GM19043 (cell line): ENCODE measurements around the gene KRT35.

Experiments used
- ATAC-seq: cut with Tn5 transposase; IDR thresholded peaks from one replicate; pipeline ENCODE4 v1.9.1; 2021; ENCODE audit warnings: low read depth; ENCODE audit not compliant: unreplicated experiment

KRT35 gene

DNA sequence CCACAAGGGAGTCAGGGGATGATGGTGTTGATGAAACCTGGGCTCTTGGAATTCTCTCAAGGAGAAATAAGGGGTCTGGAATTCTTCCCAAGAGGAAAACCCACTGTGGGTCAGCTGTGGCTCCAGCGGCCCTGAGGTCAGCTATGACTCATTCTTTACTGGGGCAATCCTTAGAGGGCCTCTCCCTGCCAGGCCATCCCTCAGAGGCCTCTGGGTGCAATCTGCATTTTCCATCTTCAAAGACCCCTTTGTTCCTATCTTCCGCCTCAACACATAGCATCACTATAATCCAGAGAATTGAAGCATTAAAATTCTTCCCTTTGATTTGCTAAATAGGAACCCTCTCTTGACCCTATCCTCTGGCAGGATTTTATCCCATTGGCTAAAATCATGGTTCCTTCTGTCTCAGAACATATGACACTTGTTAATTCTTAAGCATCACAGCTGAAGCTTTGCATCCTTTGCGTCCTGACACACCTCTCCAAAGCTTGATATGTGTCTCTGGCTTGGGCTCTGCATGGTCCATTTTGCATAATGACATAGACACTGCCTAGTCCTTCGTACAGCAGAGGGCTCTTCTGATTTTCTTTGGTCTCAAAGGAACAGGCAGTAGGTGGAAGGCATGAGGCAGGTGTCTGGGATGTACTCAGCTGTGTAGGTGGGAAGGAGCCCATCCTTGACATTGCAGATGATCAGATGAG, 52.2 kb downstream of the KRT35 start:
- ATAC-seq = no peak
